NK-92 (cell line): ENCODE data around the gene TCTN3.
"Not testable (repeated sequence)": the region's sequence is repeated elsewhere in the genome, so short reads cannot be mapped to it uniquely, and the experiment has no call there.

ENCODE experiments used
- DNase-seq: peaks from one replicate; lab custom pipeline; 2025; ENCODE audit not compliant: unreplicated experiment; lab: John Stamatoyannopoulos, UW

Gene TCTN3

GRCh38 chr10:95637140-95637539, 56.6 kb downstream of the TCTN3 start:
- DNase-seq = no peak

DNA sequence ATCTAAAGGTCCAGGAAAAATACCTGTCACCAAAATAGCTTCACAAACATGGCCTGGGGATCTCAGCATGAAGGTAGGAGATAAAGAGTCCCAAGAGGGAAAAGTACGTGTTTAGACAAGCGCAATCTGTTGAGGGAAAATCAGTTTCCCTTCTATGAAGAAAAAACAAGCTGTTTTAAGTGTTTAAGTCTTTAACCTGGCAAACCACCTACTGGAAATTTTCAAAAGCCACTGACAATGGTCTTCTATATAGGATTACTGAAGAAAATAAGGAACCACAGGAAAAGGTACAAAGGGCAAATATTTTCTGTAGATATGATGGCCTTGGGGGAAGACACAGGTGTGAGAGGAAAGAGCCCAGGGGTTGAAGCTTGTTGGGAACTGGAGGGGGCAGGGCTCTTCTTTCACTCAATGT, 58.4 kb downstream of the TCTN3 start:
- DNase-seq = no peak

- DNase-seq = no peak
Observed at GRCh38 chr10:95628786-95629185, 64.9 kb downstream of the TCTN3 start.

DNA sequence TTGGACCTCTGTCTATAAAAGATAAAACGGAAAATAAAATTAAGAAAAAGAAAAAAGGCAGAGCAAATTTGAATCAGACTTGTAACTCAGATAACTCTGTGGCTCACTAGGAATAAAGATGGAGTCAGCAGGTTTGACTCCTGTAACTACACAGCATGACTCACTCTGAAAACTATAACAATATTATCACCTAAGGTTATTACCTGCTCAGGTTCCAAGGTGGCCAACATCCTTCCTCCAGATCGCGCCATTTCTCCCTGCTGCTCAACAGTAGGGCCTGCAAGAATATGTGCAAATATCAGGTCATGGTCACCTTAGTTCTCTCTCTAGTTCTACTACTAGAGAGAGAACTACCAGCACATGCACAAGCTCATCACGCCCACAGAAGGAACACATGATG, 67.2 kb downstream of the TCTN3 start:
- no peak for DNase-seq

DNA sequence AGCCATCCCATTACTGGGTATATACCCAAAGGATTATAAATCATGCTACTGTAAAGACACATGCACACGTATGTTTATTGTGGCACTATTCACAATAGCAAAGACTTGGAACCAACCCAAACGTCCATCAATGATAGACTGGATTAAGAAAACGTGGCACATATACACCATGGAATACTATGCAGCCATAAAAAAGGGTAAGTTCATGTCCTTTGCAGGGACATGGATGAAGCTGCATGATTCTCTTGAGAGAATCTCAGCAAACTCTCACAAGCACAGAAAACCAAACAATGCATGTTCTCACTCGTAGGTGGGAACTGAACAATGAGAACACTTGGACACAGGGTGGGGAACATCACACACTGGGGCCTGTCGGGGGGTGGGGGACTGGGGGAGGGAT, 73.3 kb downstream of the TCTN3 start:
- DNase-seq = not testable (repeated sequence)

DNA sequence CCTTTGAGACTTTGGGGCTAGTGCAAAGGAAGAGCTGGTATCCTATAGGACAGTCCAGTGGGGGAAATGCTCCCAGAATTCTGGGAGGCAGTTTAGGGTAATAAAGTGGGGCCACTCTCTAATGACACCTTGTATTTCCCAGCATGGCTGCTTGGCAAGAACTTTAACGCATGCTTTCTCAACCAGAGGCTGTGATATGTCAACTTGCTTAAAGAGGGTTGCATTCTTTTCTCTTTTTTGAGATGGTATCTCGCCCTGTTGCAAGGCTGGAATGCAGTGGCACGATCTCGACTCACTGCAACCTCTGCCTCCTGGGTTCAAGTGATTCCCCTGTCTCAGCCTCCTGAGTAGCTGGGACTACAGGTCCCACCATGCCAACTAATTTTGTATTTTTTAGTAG, 75.6 kb downstream of the TCTN3 start:
- no peak for DNase-seq

- no peak for DNase-seq
Observed at GRCh38 chr10:95616446-95616845, 77.3 kb downstream of the TCTN3 start.
